Naive B cell (primary cell): ENCODE measurements around the gene PEAK1. TPM values are rescaled to one million over a fixed set of nuclear protein-coding genes. Genes with fewer than 3 reads are reported as not detected.

Experiments
- ATAC-seq, 2 donors: fragments of 150-1000 bp; cut with Tn5 transposase; 2 replicates each; pipeline ENCODE4 v1.10.0; 2021; ENCODE audit warnings: low read depth in 2 of 2, mild to moderate bottlenecking in 2 of 2, moderate library complexity in 2 of 2
- DNase-seq: peaks from one replicate; pipeline ENCODE4 v3.0.0; 2022
- H3K27ac Mint-ChIP-seq, 6 donors: one replicate each; pipeline ENCODE4 v1.8.0; 2020 to 2022; ENCODE audit warnings: mild to moderate bottlenecking in 6 of 6, mixed read lengths in 6 of 6, moderate library complexity in 5 of 6, inconsistent platforms in 2 of 6
- H3K27me3 Mint-ChIP-seq, 3 donors: one replicate each; pipeline ENCODE4 v1.8.0; 2021 to 2022; ENCODE audit warnings: mixed read lengths in 3 of 3, mild to moderate bottlenecking in 1 of 3
- H3K36me3 Mint-ChIP-seq, 2 donors: one replicate each; pipeline ENCODE4 v1.8.0; 2020 to 2022; ENCODE audit warnings: mixed read lengths in 2 of 2, inconsistent platforms in 1 of 2, mild to moderate bottlenecking in 1 of 2
- H3K4me1 Mint-ChIP-seq, 3 donors: one replicate each; pipeline ENCODE4 v1.8.0; 2020 to 2022; ENCODE audit warnings: mixed read lengths in 3 of 3, inconsistent platforms in 1 of 3, mild to moderate bottlenecking in 1 of 3, moderate library complexity in 1 of 3
- H3K4me3 Mint-ChIP-seq, 8 donors: one replicate each; pipeline ENCODE4 v1.8.0; 2020 to 2022; ENCODE audit warnings: mild to moderate bottlenecking in 8 of 8, mixed read lengths in 8 of 8, moderate library complexity in 8 of 8, inconsistent platforms in 2 of 8
- H3K9me3 Mint-ChIP-seq, 7 donors: one replicate each; pipeline ENCODE4 v1.8.0; 2020 to 2022; ENCODE audit warnings: mixed read lengths in 7 of 7, mild to moderate bottlenecking in 5 of 7, inconsistent platforms in 2 of 7, moderate library complexity in 1 of 7
- polyA plus RNA-seq, 6 donors: library from polyadenylated mRNA; unstranded; fragments of 300-500 nt; fragmentation: Illumina TruSeq; gene quantifications; one replicate each; pipeline ENCODE4 v1.2.3, GENCODE V29; 2021; ENCODE audit warnings: low read depth in 6 of 6

Gene PEAK1
- polyA plus RNA-seq, 6 donors from 2014 or later: 3.4 to 6.2 (median 4.2) TPM; not detected in 1

GRCh38 chr15:77446840-77447390 is 27.0 kb upstream of the PEAK1 start:
- Mint-ChIP-seq H3K4me3 (no peak overlapping the region), H3K27me3 (no peaks in the 10 kb centered on the region), H3K36me3 (peaks cover 6 to 19% of the 10 kb centered on the region in 2 donors), H3K27ac (peak overlapping the region in 1 of 6 donors; percentile 23), H3K9me3 (peaks cover 0 to 2% (median 0%) of the 10 kb centered on the region in 7 donors), H3K4me1 (peaks cover 14 to 29% (median 25%) of the 10 kb centered on the region in 3 donors)
- DNase-seq (no peak), ATAC-seq (no peak)

GRCh38 chr15:77440378-77440999 is 20.6 kb upstream of the PEAK1 start:
- Mint-ChIP-seq H3K36me3 (no peaks in the 10 kb centered on the region), H3K27ac (no peak overlapping the region), H3K9me3 (no peaks in the 10 kb centered on the region), H3K4me3 (no peak overlapping the region), H3K4me1 (peaks cover 23 to 43% (median 42%) of the 10 kb centered on the region in 3 donors), H3K27me3 (no peaks in the 10 kb centered on the region)
- ATAC-seq: no peak
- no peak for DNase-seq

GRCh38 chr15:77437264-77437663 is 17.4 kb upstream of the PEAK1 start:
- ATAC-seq (no peak), DNase-seq (no peak)
- no peak overlapping the region for H3K4me3 Mint-ChIP-seq
- H3K36me3 Mint-ChIP-seq: no peaks in the 10 kb centered on the region
- peaks cover 26 to 50% (median 36%) of the 10 kb centered on the region in 3 donors for H3K4me1 Mint-ChIP-seq
- no peaks in the 10 kb centered on the region for H3K9me3 Mint-ChIP-seq
- H3K27me3 Mint-ChIP-seq: no peaks in the 10 kb centered on the region
- no peak overlapping the region for H3K27ac Mint-ChIP-seq

GRCh38 chr15:77436822-77437221 is 16.9 kb upstream of the PEAK1 start:
- H3K4me1 Mint-ChIP-seq: peaks cover 26 to 49% (median 36%) of the 10 kb centered on the region in 3 donors
- no peaks in the 10 kb centered on the region for H3K9me3 Mint-ChIP-seq
- no peaks in the 10 kb centered on the region for H3K36me3 Mint-ChIP-seq
- no peak overlapping the region for H3K4me3 Mint-ChIP-seq
- peak overlapping the region in 1 of 6 donors; percentile 51 for H3K27ac Mint-ChIP-seq
- DNase-seq: no peak
- ATAC-seq: peak; percentile 32 to 50
- no peaks in the 10 kb centered on the region for H3K27me3 Mint-ChIP-seq

GRCh38 chr15:77430652-77431051 is 10.7 kb upstream of the PEAK1 start:
- no peak for DNase-seq
- Mint-ChIP-seq H3K27ac (no peak overlapping the region), H3K9me3 (no peaks in the 10 kb centered on the region), H3K4me1 (peaks cover 36 to 54% (median 42%) of the 10 kb centered on the region in 3 donors), H3K36me3 (peaks cover 0 to 6% of the 10 kb centered on the region in 2 donors), H3K27me3 (no peaks in the 10 kb centered on the region), H3K4me3 (no peak overlapping the region)
- no peak for ATAC-seq

- Mint-ChIP-seq H3K4me1 (peaks cover 35 to 56% (median 42%) of the 10 kb centered on the region in 3 donors), H3K4me3 (no peak overlapping the region), H3K27me3 (no peaks in the 10 kb centered on the region), H3K9me3 (no peaks in the 10 kb centered on the region), H3K27ac (no peak overlapping the region), H3K36me3 (peaks cover 0 to 7% of the 10 kb centered on the region in 2 donors)
- ATAC-seq (no peak), DNase-seq (no peak)
Measured at GRCh38 chr15:77430213-77430612, 10.3 kb upstream of the PEAK1 start.

- no peak for DNase-seq
- peak; percentile 60 to 63 for ATAC-seq
- Mint-ChIP-seq H3K27ac (peak overlapping the region in 5 of 6 donors; percentile 20 to 90 (median 73)), H3K27me3 (no peaks in the 10 kb centered on the region), H3K36me3 (peaks cover 0 to 14% of the 10 kb centered on the region in 2 donors), H3K4me3 (peak overlapping the region in 7 of 8 donors; percentile 3 to 59 (median 46)), H3K9me3 (no peaks in the 10 kb centered on the region), H3K4me1 (peaks cover 45 to 64% (median 60%) of the 10 kb centered on the region in 3 donors)
Measured at GRCh38 chr15:77426871-77427270, 7.0 kb upstream of the PEAK1 start.

GRCh38 chr15:77426377-77426776 is 6.5 kb upstream of the PEAK1 start:
- DNase-seq (no peak), ATAC-seq (peak; percentile 65)
- H3K4me3 Mint-ChIP-seq: peak overlapping the region in 6 of 8 donors; percentile 43 to 59 (median 50)
- no peaks in the 10 kb centered on the region for H3K9me3 Mint-ChIP-seq
- H3K4me1 Mint-ChIP-seq: peaks cover 45 to 68% (median 60%) of the 10 kb centered on the region in 3 donors
- H3K36me3 Mint-ChIP-seq: peaks cover 0 to 14% of the 10 kb centered on the region in 2 donors
- peak overlapping the region in 5 of 6 donors; percentile 27 to 90 (median 73) for H3K27ac Mint-ChIP-seq
- H3K27me3 Mint-ChIP-seq: no peaks in the 10 kb centered on the region

GRCh38 chr15:77425104-77425503 is 5.2 kb upstream of the PEAK1 start:
- no peaks in the 10 kb centered on the region for H3K27me3 Mint-ChIP-seq

GRCh38 chr15:77421370-77421700 is 1.4 kb upstream of the PEAK1 start:
- Mint-ChIP-seq H3K4me1 (peaks cover 36 to 62% (median 59%) of the 10 kb centered on the region in 3 donors), H3K4me3 (peak overlapping the region; percentile 96 to 100 (median 98)), H3K9me3 (no peaks in the 10 kb centered on the region), H3K27ac (peak overlapping the region; percentile 95 to 99 (median 98)), H3K36me3 (peaks cover 0 to 8% of the 10 kb centered on the region in 2 donors), H3K27me3 (no peaks in the 10 kb centered on the region)
- DNase-seq: no peak
- ATAC-seq: no peak

More at GRCh38 chr15:77425104-77425503, 5.2 kb upstream of the PEAK1 start:
- H3K27ac Mint-ChIP-seq: no peak overlapping the region
- no peak for DNase-seq
- H3K4me3 Mint-ChIP-seq: peak overlapping the region in 1 of 8 donors; percentile 20
- no peaks in the 10 kb centered on the region for H3K9me3 Mint-ChIP-seq
- no peak for ATAC-seq
- H3K36me3 Mint-ChIP-seq: peaks cover 0 to 11% of the 10 kb centered on the region in 2 donors
- H3K4me1 Mint-ChIP-seq: peaks cover 40 to 66% (median 61%) of the 10 kb centered on the region in 3 donors

- peaks cover 32 to 57% (median 54%) of the 10 kb centered on the region in 3 donors for H3K4me1 Mint-ChIP-seq
- DNase-seq (no peak), ATAC-seq (peak; percentile 46)
- no peaks in the 10 kb centered on the region for H3K27me3 Mint-ChIP-seq
- peak within 1 kb of the TSS; percentile 96 to 100 (median 98) for H3K4me3 Mint-ChIP-seq
- H3K36me3 Mint-ChIP-seq: peaks cover 0 to 8% of the 10 kb centered on the region in 2 donors
- peak within 1 kb of the TSS; percentile 95 to 99 (median 98) for H3K27ac Mint-ChIP-seq
- no peaks in the 10 kb centered on the region for H3K9me3 Mint-ChIP-seq
Measured at GRCh38 chr15:77420610-77421369, 886 bp upstream of the PEAK1 start, which contains the start of gene HMG20A. Gene HMG20A, plus strand, starts transcription at chr15:77420888. Its CDS starts 37,520 bp downstream, at chr15:77458408.

GRCh38 chr15:77418966-77419835 is 703 bp downstream of the PEAK1 start:
- Mint-ChIP-seq H3K9me3 (no peaks in the 10 kb centered on the region), H3K4me1 (peaks cover 24 to 44% (median 42%) of the 10 kb centered on the region in 3 donors), H3K4me3 (peak overlapping the region; percentile 93 to 100 (median 98)), H3K27ac (peak overlapping the region; percentile 90 to 99 (median 94)), H3K36me3 (no peaks in the 10 kb centered on the region), H3K27me3 (no peaks in the 10 kb centered on the region)
- DNase-seq: peak; percentile 14
- no peak for ATAC-seq
